CD4-positive, alpha-beta T cell treated with Interferon gamma for 1 hour (primary cell): ENCODE results near the gene KLHDC4.

Experiments
- DNase-seq: peaks from one replicate; pipeline ENCODE4 v3.0.0-alpha.2; 2020

KLHDC4 gene

GRCh38 chr16:87697256-87697655 is 68.5 kb downstream of the KLHDC4 start:
- DNase-seq = no peak

DNA sequence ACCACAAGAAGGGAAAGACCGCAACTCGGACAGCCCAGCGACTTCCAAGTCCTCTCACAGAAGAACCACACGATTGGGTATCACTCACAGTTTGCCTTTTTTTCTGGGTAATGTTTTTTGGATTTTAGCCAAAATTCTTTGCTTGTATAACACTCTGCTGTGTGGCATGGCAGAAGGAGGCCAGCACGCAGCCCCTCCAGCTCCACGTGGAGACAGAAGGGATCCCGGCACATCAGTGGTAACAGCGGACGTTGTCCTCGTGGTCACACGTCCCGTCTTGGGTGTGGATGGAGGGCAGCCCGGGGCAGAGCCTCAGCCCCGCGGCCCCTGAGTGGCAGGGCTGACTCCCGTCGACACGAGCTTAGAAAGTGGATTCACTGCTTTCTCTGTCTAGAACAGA is 69.1 kb downstream of the KLHDC4 start:
- DNase-seq = no peak

GRCh38 chr16:87695534-87695933 is 70.3 kb downstream of the KLHDC4 start:
- no peak for DNase-seq

DNA sequence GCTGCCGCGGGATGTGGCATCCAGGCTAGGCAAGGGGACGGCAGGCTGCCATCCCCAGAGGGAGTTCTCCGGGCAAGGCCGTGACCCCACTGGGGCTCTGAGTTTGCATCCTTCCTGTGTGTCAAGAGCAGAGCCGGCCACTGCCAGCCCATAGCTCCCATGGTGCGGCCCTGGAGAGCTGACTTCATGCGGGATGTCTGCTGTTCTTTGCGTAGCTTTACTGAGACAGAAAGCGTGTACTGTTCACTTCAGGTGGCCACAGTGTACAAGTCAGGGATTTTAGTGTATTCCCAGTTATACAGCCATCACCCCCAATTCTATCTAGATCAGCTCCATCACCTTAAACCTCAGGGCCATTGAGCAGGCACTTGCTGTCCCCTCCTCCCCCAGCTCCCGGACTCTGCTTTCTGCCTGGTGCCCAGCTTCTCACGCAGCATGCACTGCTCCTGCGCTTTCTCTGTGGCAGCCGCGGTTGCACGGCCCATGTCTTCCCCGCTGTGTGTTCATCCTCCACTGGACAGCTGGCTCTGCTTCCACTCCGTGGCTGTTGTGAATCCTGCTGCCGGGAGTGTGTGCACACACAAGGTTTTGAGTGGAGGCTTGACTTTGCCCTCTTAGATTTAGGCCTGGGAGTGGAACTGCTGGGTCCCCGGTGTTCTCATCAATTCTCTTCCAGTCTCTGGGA is 71.2 kb downstream of the KLHDC4 start:
- DNase-seq = no peak

GRCh38 chr16:87693827-87694226 is 72.0 kb downstream of the KLHDC4 start:
- no peak for DNase-seq

DNA sequence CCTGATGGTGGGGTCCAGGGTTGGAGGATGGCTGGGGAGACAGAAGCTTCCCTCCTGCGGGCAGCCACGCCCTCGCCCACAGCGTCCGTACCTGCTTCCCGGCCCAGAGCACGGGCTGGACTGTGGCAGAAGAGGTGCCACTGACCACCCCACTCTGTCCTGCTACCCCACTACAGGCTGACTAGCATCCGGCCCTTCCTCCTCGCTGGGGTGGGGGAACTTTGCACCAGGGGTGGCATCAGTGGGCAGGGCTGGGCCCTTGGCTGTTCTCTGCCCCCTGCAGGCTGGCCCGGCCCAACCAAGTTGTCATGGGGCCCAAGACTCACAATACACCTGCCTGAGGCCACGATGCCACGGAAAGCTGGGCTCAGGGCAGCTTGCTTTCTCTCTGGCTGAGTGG is 73.0 kb downstream of the KLHDC4 start:
- DNase-seq = no peak

GRCh38 chr16:87692176-87692575 is 73.6 kb downstream of the KLHDC4 start:
- no peak for DNase-seq

GRCh38 chr16:87691686-87692079 is 74.1 kb downstream of the KLHDC4 start:
- DNase-seq = no peak

DNA sequence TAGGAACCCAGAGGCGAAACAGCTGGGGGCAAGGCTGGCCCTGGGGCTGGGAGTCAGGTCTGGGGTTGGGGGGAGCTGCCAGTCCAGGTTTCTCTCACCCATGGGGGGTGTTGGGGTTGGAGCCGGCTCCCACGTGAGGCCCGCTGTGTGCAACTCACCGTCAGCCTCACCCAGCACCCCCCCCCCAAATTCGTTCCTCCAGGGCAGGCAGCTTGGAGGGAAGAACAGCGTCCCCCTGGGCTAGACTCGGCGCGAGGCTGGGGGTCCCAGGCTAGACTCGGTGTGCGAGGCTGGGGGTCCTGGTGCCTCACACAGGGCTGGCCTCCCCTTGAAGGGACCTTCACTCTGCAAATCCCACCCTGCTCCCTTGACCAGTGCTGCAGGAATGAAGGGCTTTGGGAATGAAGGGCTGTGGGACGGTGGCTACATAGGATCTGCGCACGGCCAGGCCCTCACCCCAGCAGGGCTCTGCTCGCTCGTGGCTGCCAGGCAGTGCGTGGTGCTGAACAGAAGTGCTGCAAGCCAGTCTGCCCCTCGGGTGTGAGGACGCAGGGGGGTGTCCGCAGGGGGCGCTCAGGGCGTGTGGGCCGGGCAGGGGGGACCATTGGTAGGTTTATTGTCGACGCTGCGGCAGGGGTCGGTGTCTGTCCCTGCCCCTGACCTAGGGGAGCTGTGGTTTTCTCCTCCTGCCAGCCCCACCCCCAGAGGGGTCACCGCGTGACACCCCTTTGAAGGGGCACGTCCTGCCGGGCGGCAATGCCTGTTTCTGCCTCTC is 74.7 kb downstream of the KLHDC4 start:
- no peak for DNase-seq

- no peak for DNase-seq
Observed at GRCh38 chr16:87689956-87690465, 75.8 kb downstream of the KLHDC4 start.

DNA sequence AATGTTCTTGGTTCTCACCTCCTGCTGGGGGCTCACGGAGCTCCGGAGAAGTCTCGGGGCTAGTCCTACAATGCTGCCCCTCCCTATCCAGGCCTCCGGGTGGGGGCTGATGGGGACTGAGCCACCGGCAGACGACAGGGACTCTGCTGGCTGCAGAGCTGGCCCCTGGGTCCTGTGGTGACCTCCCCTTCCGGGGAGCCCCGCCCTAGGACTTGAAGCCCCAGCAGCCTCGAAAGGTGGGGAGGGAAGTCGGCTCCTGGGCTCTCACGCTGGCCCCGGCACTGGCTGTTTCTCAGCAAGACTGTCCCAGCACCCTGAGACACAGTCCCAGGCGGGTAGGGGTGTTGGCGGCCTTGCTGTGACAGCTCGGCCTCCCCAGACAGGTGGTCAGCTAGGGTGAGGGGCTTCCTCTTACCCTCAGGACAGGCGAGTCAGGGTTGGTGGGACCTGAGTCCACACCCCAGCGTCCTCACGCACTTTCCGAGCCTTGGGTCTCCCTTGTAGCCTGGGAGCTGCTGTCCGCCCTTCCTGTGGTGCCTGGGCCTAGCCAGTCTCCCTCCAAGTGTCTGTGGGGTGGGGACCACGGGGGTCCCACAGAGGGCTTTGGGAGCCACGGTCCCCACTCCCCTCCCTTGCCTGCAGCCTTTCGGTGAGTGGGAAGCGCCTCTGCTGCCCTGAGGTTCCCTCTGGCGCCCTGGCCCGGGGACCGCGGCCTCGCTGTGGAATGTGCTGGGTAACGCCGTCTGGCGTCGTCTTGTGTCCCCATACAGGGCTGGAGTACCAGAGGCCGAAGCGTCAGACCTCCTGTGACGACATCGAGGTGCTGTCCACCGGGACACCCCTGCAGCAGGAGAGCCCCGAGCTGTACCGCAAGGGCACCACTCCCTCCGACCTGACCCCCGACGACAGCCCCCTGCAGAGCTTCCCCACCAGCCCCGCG is 76.6 kb downstream of the KLHDC4 start:
- no peak for DNase-seq

DNA sequence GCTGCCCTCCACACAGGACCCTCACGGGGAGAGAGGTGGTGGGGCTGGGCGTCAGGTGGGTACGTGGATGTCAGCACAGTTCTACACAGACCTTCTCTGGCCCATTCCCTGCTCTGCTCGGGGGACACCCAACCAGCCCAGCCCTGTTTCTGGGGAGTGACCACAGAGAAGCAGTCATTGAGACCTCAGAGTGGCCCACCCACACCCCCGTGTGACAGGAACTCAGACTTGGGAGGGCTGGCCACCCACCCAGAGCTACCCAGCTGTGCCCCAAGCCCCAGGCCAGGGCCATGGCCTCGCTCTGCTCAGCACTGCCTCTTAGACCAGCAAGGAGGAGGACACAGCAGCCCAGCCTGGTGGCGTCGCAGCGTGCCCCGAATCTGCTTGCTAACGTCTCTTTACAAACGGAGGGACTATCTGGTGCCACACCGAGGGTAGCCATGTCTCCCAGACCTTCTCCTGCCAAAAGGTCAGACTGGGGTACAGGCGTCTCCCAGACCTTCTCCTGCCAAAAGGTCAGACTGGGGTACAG is 77.7 kb downstream of the KLHDC4 start:
- no peak for DNase-seq

DNA sequence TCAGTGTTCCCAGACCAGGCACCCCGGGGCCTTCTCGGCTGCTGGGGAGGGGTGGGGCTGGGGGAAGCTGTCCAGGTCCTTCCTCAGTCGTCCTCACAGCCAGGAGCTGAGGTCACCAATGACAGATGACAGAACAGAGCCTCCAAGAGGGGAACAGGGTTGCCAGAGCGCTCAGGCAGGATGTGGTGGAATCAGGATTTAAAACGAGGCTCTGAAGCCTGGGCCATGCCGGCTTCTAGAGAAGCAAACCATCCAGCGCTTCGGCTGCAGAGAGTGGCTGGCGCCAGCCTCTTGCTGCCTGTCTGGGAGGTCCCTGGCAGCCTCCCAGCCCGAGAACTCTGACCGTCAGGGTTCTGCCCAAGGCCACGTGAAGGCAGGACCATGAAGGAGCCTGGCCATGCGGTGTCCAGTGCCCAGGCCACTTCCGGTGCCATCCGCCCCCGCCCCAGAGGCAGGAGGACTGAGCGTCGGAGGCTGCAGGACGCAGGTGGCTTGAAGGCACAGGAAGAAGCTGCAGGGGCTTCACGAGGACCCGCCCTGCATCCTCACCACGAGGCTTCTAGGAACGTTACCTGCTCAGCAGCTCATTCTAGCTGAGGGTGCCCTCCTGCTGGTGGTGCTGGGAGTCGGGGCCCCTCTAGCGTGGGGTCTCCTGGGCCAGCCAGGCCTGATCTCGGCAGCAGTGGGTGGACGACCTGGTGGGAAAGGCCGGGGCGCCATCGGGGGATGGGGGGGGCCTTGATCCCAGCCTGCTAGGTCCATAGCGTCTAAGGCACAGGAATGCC is 78.5 kb downstream of the KLHDC4 start:
- DNase-seq = no peak

DNA sequence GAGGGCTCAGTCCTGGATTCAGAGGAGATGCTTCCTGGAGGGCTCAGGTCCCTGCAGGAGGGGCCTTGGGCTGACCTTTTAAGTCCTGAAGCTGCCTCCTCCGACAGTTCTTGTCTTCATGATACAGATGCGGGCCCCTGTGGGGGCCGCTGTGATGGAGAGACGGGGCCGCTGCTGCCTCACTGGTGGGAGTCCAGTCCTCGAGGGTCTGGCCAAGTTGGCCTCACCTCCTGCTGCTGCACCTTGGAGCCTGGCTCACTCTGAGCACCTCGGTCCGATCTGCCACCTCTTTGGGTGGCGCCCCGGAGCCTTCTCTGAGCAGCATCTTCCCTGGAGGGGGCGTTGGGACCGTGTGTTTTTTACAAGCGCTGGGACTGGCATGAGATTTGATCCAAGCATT is 79.1 kb downstream of the KLHDC4 start:
- DNase-seq = no peak

DNA sequence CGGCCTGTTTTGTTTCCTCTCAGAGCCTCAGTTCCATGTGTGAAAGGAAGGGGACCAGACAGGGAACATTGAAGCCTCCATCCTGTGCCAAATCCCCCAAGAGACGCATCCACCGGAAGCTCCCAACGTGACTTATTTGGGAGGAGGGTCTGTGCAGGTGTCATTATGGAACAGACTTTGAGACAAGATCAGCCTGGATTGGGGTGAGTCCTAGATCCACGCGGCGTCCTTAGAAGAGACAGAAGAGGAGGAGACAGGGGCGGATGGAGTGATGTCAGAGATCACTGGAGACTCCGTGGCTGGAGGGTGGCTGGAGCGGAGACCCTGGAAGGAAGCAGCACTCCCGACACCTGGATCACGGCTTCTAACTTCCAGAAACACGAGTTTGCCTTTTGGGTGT is 80.0 kb downstream of the KLHDC4 start:
- DNase-seq = no peak

- no peak for DNase-seq
Observed at GRCh38 chr16:87685405-87685755, 80.4 kb downstream of the KLHDC4 start.

DNA sequence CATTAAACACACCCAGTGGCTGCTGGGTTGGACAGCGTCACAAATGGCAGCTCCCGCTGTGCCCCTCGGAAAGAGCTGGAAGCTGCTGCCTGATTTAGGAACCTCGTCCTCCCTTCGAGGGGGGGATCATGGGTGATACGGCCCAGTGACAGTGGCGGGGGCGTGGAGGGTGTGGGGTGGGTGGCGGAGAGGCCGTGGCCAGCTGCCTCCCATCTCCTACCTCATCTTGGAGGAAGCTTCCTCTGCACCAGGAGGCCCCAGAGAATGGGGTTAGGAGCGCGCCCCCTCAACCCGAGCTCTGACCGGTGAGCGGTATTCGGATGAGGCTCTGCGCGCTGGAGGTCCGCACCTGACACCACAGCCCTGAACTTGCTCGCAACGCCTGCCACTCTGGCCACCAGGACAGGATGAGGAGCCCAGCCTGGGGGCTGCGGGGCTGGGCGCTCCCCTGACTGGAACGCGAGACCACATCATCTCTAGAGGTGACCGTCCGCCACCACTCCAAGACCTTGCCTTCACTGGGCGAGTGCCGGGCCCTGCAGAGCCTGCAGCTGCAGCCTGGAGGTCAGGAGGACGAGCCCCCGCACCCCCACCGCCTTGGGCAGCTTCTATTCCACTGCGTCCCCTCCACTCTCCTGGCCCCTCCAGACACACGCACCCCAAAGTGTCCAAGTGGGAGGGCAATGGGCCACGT is 80.9 kb downstream of the KLHDC4 start:
- no peak for DNase-seq

GRCh38 chr16:87684106-87684677 is 81.6 kb downstream of the KLHDC4 start:
- DNase-seq = no peak

- DNase-seq = no peak
Observed at GRCh38 chr16:87682852-87683399, 82.9 kb downstream of the KLHDC4 start.

- DNase-seq = no peak
Observed at GRCh38 chr16:87681981-87682570, 83.7 kb downstream of the KLHDC4 start.
